ENCODE data around the gene PPAN.

PPAN gene

DNA sequence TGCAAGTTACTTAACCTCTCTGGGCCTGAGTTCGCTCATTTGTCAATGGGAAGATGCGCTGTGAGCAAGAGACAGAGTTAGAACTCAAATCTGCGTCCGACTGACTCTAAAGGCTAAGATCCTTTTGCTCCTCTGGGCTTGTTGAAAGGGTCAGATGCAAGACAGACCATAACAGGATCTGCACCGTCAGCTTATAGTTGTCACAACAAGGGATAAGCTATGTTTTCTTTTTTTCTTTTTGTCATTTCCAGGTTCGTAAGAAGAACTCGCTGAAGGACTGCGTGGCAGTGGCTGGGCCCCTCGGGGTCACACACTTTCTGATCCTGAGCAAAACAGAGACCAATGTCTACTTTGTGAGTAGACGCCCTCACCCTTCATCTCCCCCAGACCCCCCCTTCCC lies 1.1 kb downstream of the PPAN start:
- H3K79me2 ChIP-seq (ENCODE audit: insufficient read depth, low read depth) = peaks cover 39% of the 10 kb centered on the region
- peak overlapping the region; percentile 62 for H3K27ac ChIP-seq
- peak overlapping the region; percentile 89 for H3K9ac ChIP-seq
- H3K4me1 ChIP-seq (ENCODE audit: low read depth, poor library complexity, severe bottlenecking) = peaks cover 57% of the 10 kb centered on the region
- H4K20me1 ChIP-seq (ENCODE audit: insufficient read depth) = no peaks in the 10 kb centered on the region
- H3K36me3 ChIP-seq (ENCODE audit: insufficient read depth) = peaks cover 20% of the 10 kb centered on the region; the same call in 1 of the 2 replicates
- TF ChIP-seq, protein P1, sequence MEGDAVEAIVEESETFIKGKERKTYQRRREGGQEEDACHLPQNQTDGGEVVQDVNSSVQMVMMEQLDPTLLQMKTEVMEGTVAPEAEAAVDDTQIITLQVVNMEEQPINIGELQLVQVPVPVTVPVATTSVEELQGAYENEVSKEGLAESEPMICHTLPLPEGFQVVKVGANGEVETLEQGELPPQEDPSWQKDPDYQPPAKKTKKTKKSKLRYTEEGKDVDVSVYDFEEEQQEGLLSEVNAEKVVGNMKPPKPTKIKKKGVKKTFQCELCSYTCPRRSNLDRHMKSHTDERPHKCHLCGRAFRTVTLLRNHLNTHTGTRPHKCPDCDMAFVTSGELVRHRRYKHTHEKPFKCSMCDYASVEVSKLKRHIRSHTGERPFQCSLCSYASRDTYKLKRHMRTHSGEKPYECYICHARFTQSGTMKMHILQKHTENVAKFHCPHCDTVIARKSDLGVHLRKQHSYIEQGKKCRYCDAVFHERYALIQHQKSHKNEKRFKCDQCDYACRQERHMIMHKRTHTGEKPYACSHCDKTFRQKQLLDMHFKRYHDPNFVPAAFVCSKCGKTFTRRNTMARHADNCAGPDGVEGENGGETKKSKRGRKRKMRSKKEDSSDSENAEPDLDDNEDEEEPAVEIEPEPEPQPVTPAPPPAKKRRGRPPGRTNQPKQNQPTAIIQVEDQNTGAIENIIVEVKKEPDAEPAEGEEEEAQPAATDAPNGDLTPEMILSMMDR (conservative IDR thresholded peaks at IDR 0.05; ENCODE audit: low read depth, low read length) = no peak
- no peak overlapping the region for H2AFZ ChIP-seq (ENCODE audit: low read depth)
- no peaks in the 10 kb centered on the region for H3K27me3 ChIP-seq (ENCODE audit: insufficient read depth, low read depth)
- no peak overlapping the region for H3K4me3 ChIP-seq (IDR thresholded peaks at IDR 0.05; ENCODE audit: insufficient read depth, low read depth, low read length)
- H3K4me2 ChIP-seq = peak overlapping the region; percentile 93

DNA sequence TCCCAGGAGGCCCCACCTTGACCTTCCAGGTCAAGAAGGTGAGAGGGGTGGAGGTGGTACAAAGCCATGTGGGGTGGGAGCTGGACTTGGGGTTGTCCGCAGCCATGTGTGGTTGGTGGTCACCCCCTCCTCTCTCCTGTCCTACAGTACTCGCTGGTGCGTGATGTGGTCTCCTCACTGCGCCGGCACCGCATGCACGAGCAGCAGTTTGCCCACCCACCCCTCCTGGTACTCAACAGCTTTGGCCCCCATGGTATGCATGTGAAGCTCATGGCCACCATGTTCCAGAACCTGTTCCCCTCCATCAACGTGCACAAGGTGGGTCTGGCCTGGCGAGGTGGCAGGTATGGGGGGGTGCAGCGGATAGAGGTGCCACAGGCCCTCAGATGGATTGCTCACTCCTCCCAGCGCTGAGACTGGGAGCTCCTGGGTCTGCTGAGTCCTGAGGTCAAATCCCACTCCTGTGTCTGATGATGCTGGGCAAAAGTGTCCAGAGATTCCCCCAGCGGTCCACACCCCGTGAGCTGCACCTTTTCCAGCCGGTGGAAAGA lies 1.7 kb downstream of the PPAN start:
- H3K27ac ChIP-seq = no peak overlapping the region
- H3K4me3 ChIP-seq (IDR thresholded peaks at IDR 0.05; ENCODE audit: insufficient read depth, low read depth, low read length) = no peak overlapping the region
- peaks cover 20% of the 10 kb centered on the region; the same call in 1 of the 2 replicates for H3K36me3 ChIP-seq (ENCODE audit: insufficient read depth)

DNA sequence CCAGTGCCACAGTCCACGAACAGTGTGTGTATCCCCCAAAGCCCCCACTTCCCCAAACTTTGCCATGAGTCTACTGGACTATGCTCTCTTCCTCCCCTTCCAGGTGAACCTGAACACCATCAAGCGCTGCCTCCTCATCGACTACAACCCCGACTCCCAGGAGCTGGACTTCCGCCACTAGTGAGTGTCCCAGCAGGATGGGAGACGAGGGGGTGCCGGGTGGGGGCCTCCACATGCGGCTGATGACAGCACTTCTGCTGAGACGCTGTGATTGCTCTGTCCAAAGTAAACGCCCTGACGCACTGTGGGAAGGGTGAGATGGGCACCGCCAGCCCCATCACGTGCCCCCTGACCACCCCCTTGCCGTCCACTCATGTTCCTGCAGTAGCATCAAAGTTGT lies 3.4 kb downstream of the PPAN start:
- H2AFZ ChIP-seq (ENCODE audit: low read depth) = no peak overlapping the region
- H3K27ac ChIP-seq = no peak overlapping the region
- H3K9ac ChIP-seq = no peak overlapping the region
- H3K4me3 ChIP-seq (IDR thresholded peaks at IDR 0.05; ENCODE audit: insufficient read depth, low read depth, low read length) = no peak overlapping the region
- H3K4me1 ChIP-seq (ENCODE audit: low read depth, poor library complexity, severe bottlenecking) = peaks cover 70% of the 10 kb centered on the region
- peaks cover 20% of the 10 kb centered on the region; the same call in 1 of the 2 replicates for H3K36me3 ChIP-seq (ENCODE audit: insufficient read depth)
- H3K27me3 ChIP-seq (ENCODE audit: insufficient read depth, low read depth) = no peaks in the 10 kb centered on the region
- no peak overlapping the region for H3K4me2 ChIP-seq
- TF ChIP-seq, protein P1 (conservative IDR thresholded peaks at IDR 0.05; ENCODE audit: low read depth, low read length) = no peak
- H3K79me2 ChIP-seq (ENCODE audit: insufficient read depth, low read depth) = peaks cover 39% of the 10 kb centered on the region
- H4K20me1 ChIP-seq (ENCODE audit: insufficient read depth) = no peaks in the 10 kb centered on the region

More for the DNA sequence above, 1.7 kb downstream of the PPAN start:
- Histone ChIP-seq H4K20me1 (ENCODE audit: insufficient read depth) (no peaks in the 10 kb centered on the region), H3K27me3 (ENCODE audit: insufficient read depth, low read depth) (no peaks in the 10 kb centered on the region), H3K4me2 (peak overlapping the region; percentile 93), H3K79me2 (ENCODE audit: insufficient read depth, low read depth) (peaks cover 39% of the 10 kb centered on the region), H3K4me1 (ENCODE audit: low read depth, poor library complexity, severe bottlenecking) (peaks cover 63% of the 10 kb centered on the region), H2AFZ (ENCODE audit: low read depth) (no peak overlapping the region), H3K9ac (no peak overlapping the region; the same call in 1 of the 2 replicates)
- TF ChIP-seq, protein P1 (conservative IDR thresholded peaks at IDR 0.05; ENCODE audit: low read depth, low read length) = no peak

DNA sequence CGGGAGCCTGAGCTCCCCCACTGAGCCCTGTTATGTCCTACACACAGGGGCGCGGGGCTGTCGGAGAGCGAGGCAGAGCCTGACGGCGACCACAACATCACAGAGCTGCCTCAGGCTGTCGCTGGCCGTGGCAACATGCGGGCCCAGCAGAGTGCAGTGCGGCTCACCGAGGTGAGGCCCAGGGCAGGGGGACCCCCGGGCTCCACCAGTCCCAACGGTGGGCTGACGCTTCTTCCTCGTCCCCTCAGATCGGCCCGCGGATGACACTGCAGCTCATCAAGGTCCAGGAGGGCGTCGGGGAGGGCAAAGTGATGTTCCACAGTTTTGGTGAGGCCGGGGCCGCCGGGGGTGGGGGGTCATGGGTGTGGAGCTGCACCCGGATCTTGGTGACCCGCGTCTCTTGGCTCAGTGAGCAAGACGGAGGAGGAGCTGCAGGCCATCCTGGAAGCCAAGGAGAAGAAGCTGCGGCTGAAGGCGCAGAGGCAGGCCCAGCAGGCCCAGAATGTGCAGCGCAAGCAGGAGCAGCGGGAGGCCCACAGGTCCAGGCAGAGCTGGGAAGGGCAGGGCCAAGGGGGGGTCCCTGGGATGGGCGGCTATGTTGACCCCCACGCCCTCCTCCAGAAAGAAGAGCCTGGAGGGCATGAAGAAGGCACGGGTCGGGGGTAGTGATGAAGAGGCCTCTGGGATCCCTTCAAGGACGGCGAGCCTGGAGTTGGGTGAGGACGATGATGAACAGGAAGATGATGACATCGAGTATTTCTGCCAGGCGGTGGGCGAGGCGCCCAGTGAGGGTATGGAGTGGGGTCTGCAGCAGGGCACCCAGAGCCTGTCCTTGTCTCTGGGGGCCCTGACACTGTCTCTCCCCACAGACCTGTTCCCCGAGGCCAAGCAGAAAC lies 4.2 kb downstream of the PPAN start:
- peaks cover 20% of the 10 kb centered on the region; the same call in 1 of the 2 replicates for H3K36me3 ChIP-seq (ENCODE audit: insufficient read depth)
- H3K4me2 ChIP-seq = no peak overlapping the region
- peaks cover 70% of the 10 kb centered on the region for H3K4me1 ChIP-seq (ENCODE audit: low read depth, poor library complexity, severe bottlenecking)
- no peak overlapping the region for H3K27ac ChIP-seq
- H3K27me3 ChIP-seq (ENCODE audit: insufficient read depth, low read depth) = no peaks in the 10 kb centered on the region
- peaks cover 39% of the 10 kb centered on the region for H3K79me2 ChIP-seq (ENCODE audit: insufficient read depth, low read depth)
- TF ChIP-seq, protein P1 (conservative IDR thresholded peaks at IDR 0.05; ENCODE audit: low read depth, low read length) = no peak
- H3K4me3 ChIP-seq (IDR thresholded peaks at IDR 0.05; ENCODE audit: insufficient read depth, low read depth, low read length) = no peak overlapping the region
- no peaks in the 10 kb centered on the region for H4K20me1 ChIP-seq (ENCODE audit: insufficient read depth)
- no peak overlapping the region for H3K9ac ChIP-seq
- H2AFZ ChIP-seq (ENCODE audit: low read depth) = no peak overlapping the region
